HG02623 (cell line): ENCODE data around the gene POLR2I.

Experiments used
- ATAC-seq: cut with Tn5 transposase; IDR thresholded peaks from one replicate; pipeline ENCODE4 v1.9.1; 2021; ENCODE audit warnings: moderate library complexity; ENCODE audit not compliant: unreplicated experiment

POLR2I gene

GRCh38 chr19:36064826-36065225 is 49.8 kb downstream of the POLR2I start:
- ATAC-seq: no peak
